SK-N-SH treated with all-trans-retinoic acid at 6 μM for 48 hours (cell line): ENCODE results near the gene LEP.

ENCODE experiments used
- ATAC-seq: fragments of 200-7000 bp; cut with Tn5 transposase; 3 replicates; pipeline ENCODE4 v1.9.1; 2020; ENCODE audit warnings: mild to moderate bottlenecking, moderate library complexity
- ARNTL ChIP-seq: fragments of 450-650 bp; formaldehyde crosslinking; IDR thresholded peaks from 2 replicates; pipeline ENCODE4 v1.5.0; 2020; ENCODE audit warnings: low read depth, mild to moderate bottlenecking, moderate library complexity, borderline replicate concordance
- CREB5 ChIP-seq: fragments of 250-450 bp; sonication (Bioruptor Pico); IDR thresholded peaks from 2 replicates; pipeline ENCODE4 v1.5.1; 2020; ENCODE audit warnings: low read depth, mild to moderate bottlenecking, moderate library complexity
- CSDC2 ChIP-seq: fragments of 250-450 bp; sonication (Bioruptor Pico); IDR thresholded peaks from 2 replicates; pipeline ENCODE4 v1.5.0; 2020; ENCODE audit warnings: mild to moderate bottlenecking, moderate library complexity
- CSRNP3 ChIP-seq: fragments of 250-450 bp; sonication (Bioruptor Pico); IDR thresholded peaks from 2 replicates; pipeline ENCODE4 v1.5.1; 2021; ENCODE audit warnings: mild to moderate bottlenecking, moderate library complexity
- ESRRG ChIP-seq: fragments of 250-450 bp; sonication (Bioruptor Pico); IDR thresholded peaks from 2 replicates; pipeline ENCODE4 v1.6.1; 2021; ENCODE audit warnings: mild to moderate bottlenecking
- GLIS3 ChIP-seq: fragments of 250-450 bp; sonication (Bioruptor Pico); IDR thresholded peaks from 2 replicates; pipeline ENCODE4 v1.5.0; 2020; ENCODE audit warnings: mild to moderate bottlenecking, moderate library complexity
- ISL1 ChIP-seq: fragments of 250-450 bp; sonication (Bioruptor Pico); IDR thresholded peaks from 2 replicates; pipeline ENCODE4 v2.1.2; 2022; ENCODE audit warnings: mild to moderate bottlenecking, moderate library complexity
- OSR1 ChIP-seq: fragments of 250-450 bp; sonication (Bioruptor Pico); IDR thresholded peaks from 2 replicates; pipeline ENCODE4 v1.8.0; 2022; ENCODE audit warnings: moderate library complexity, mild to moderate bottlenecking, inconsistent platforms
- PATZ1 ChIP-seq: fragments of 250-450 bp; sonication (Bioruptor Pico); IDR thresholded peaks from 2 replicates; pipeline ENCODE4 v1.8.0; 2020; ENCODE audit warnings: mild to moderate bottlenecking, moderate library complexity, borderline replicate concordance
- POU6F1 ChIP-seq: fragments of 250-450 bp; sonication (Bioruptor Pico); IDR thresholded peaks from 2 replicates; pipeline ENCODE4 v1.8.0; 2021; ENCODE audit warnings: low read depth, mild to moderate bottlenecking, moderate library complexity, borderline replicate concordance
- PPARA ChIP-seq: fragments of 250-450 bp; sonication (Bioruptor Pico); IDR thresholded peaks from 2 replicates; pipeline ENCODE4 v1.5.0; 2020; ENCODE audit warnings: mild to moderate bottlenecking, borderline replicate concordance
- RARB ChIP-seq: fragments of 250-450 bp; sonication (Bioruptor Pico); IDR thresholded peaks from 2 replicates; pipeline ENCODE4 v1.8.0; 2021; ENCODE audit warnings: mild to moderate bottlenecking, moderate library complexity
- SNAI2 ChIP-seq: fragments of 250-450 bp; sonication (Bioruptor Pico); IDR thresholded peaks from 2 replicates; pipeline ENCODE4 v1.5.0; 2020; ENCODE audit warnings: mild to moderate bottlenecking, moderate library complexity
- TCF4 ChIP-seq: fragments of 250-450 bp; sonication (Bioruptor Pico); IDR thresholded peaks from 2 replicates; pipeline ENCODE4 v1.8.0; 2021; ENCODE audit warnings: mild to moderate bottlenecking, moderate library complexity, borderline replicate concordance
- TOX ChIP-seq: fragments of 250-450 bp; sonication (Bioruptor Pico); IDR thresholded peaks from 2 replicates; pipeline ENCODE4 v1.8.0; 2021; ENCODE audit warnings: mild to moderate bottlenecking, moderate library complexity, borderline replicate concordance
- TSHZ2 ChIP-seq: fragments of 250-450 bp; sonication (Bioruptor Pico); IDR thresholded peaks from 2 replicates; pipeline ENCODE4 v1.5.0; 2020; ENCODE audit warnings: mild to moderate bottlenecking, moderate library complexity
- ZC3H10 ChIP-seq: fragments of 250-450 bp; sonication (Bioruptor Pico); IDR thresholded peaks from 2 replicates; pipeline ENCODE4 v1.5.1; 2021; ENCODE audit warnings: mild to moderate bottlenecking, moderate library complexity
- ZFP3 ChIP-seq: fragments of 250-450 bp; sonication (Bioruptor Pico); IDR thresholded peaks from 2 replicates; pipeline ENCODE4 v1.5.0; 2020; ENCODE audit warnings: mild to moderate bottlenecking, moderate library complexity
- ZFP30 ChIP-seq: fragments of 450-650 bp; formaldehyde crosslinking; IDR thresholded peaks from 2 replicates; pipeline ENCODE4 v1.5.0; 2022; ENCODE audit warnings: mild to moderate bottlenecking, moderate library complexity
- ZNF565 ChIP-seq: fragments of 450-650 bp; formaldehyde crosslinking; conservative IDR thresholded peaks from 2 replicates; pipeline ENCODE4 v1.5.0; 2020; ENCODE audit warnings: low read depth, mild to moderate bottlenecking, moderate library complexity
- ZNF70 ChIP-seq: fragments of 450-650 bp; formaldehyde crosslinking; IDR thresholded peaks from 2 replicates; pipeline ENCODE4 v1.5.0; 2020; ENCODE audit warnings: mild to moderate bottlenecking, moderate library complexity

The LEP gene

GRCh38 chr7:128201067-128201689 lies 39.9 kb upstream of the LEP start:
- TF ChIP-seq GLIS3 (CRISPR knock-in tag): no peak
- no peak for TF ChIP-seq ESRRG (CRISPR knock-in tag)
- TF ChIP-seq POU6F1 (CRISPR knock-in tag): no peak
- TF ChIP-seq PATZ1: no peak
- no peak for TF ChIP-seq ZNF70 (CRISPR knock-in tag)
- TF ChIP-seq TOX: no peak
- no peak for TF ChIP-seq SNAI2 (CRISPR knock-in tag)
- TF ChIP-seq ISL1 (CRISPR knock-in tag): no peak
- no peak for TF ChIP-seq ZNF565 (CRISPR knock-in tag)
- no peak for TF ChIP-seq RARB (CRISPR knock-in tag)
- no peak for TF ChIP-seq ZC3H10
- TF ChIP-seq ARNTL: no peak
- TF ChIP-seq CREB5: no peak
- no peak for TF ChIP-seq CSDC2 (CRISPR knock-in tag)
- no peak for ATAC-seq

GRCh38 chr7:128201690-128202085 lies 39.4 kb upstream of the LEP start:
- ATAC-seq: no peak
- TF ChIP-seq PATZ1 (no peak), ESRRG (CRISPR knock-in tag) (no peak), PPARA (CRISPR knock-in tag) (no peak), ISL1 (CRISPR knock-in tag) (no peak), TSHZ2 (no peak), ZNF565 (CRISPR knock-in tag) (no peak), OSR1 (CRISPR knock-in tag) (no peak), ARNTL (no peak), CSRNP3 (CRISPR knock-in tag) (no peak), ZFP30 (CRISPR knock-in tag) (no peak), SNAI2 (CRISPR knock-in tag) (no peak), ZC3H10 (no peak), TCF4 (CRISPR knock-in tag) (no peak), CSDC2 (CRISPR knock-in tag) (no peak), ZNF70 (CRISPR knock-in tag) (no peak), CREB5 (no peak), RARB (CRISPR knock-in tag) (no peak), ZFP3 (CRISPR knock-in tag) (no peak), POU6F1 (CRISPR knock-in tag) (no peak)
